K562 (cell line): ENCODE results near the gene KIFC3. TPM values are rescaled to one million over a fixed set of nuclear protein-coding genes. Genes with fewer than 3 reads are reported as not detected.

Experiments used
- ATAC-seq: fragments of 200-7000 bp; cut with Tn5 transposase; 3 replicates; pipeline ENCODE4 v1.9.1; 2020; ENCODE audit warnings: moderate library complexity
- BruUV-seq: library from RNA; stranded (reverse); fragments of 400-500 nt; replicated peaks from 2 replicates; lab custom pipeline; 2021; lab: Mats Ljungman, UMichigan
- CTCF ChIA-PET: fragments of 300-600 bp; formaldehyde crosslinking; extraction: SDS; loops from one replicate; lab custom pipeline; 2021; ENCODE audit warnings: low intra/inter-chr PET ratio; lab: Yijun Ruan, JAX
- POLR2A ChIA-PET: fragments of 300-600, 350-650 bp; sonication (Branson Sonifier 250); formaldehyde crosslinking; extraction: SDS; loops from one replicate; lab custom pipeline; 2021; ENCODE audit warnings: antibody characterized with exemption, inconsistent platforms; lab: Yijun Ruan, JAX
- DNase-seq, 4 experiments: peaks; one replicate each; pipeline versions ENCODE4 v3.0.0 to v3.0.0-alpha.2; 2011 to 2018; ENCODE audit warnings: low spot score in 3 of 4, mixed read lengths in 3 of 4; ENCODE audit errors: extremely low read depth in 1 of 4
- FAIRE-seq: peaks from 2 replicates; lab custom pipeline; 2011; peaks lifted over from hg19 to GRCh38; lab: Jason Lieb, UNC
- H2AFZ ChIP-seq: 2 replicates; pipeline ENCODE4 v1.6.0; 2011; ENCODE audit warnings: low read depth, low read length, control low read depth, inconsistent platforms
- H3K27ac ChIP-seq: fragments of 200-600 bp; 3 replicates; pipeline ENCODE4 v1.8.0; 2011; ENCODE audit warnings: low read depth, mild to moderate bottlenecking, control low read depth, inconsistent platforms, low read length, moderate library complexity, mixed read lengths; ENCODE audit errors: extremely low read depth
- H3K27me3 ChIP-seq, 2 experiments: fragments of 300-600 bp in 1 of 2; 2 replicates in 1 of 2; 3 replicates in 1 of 2; pipeline versions ENCODE4 v1.6.0 to v1.8.0; 2011; ENCODE audit warnings: inconsistent platforms in 2 of 2, low read length in 2 of 2, mild to moderate bottlenecking in 1 of 2, mixed read lengths in 1 of 2, moderate library complexity in 1 of 2; ENCODE audit not compliant: control insufficient read depth in 2 of 2, insufficient read depth in 2 of 2
- H3K36me3 ChIP-seq: fragments of 300-600 bp; 3 replicates; pipeline ENCODE4 v1.8.0; 2011; ENCODE audit warnings: mild to moderate bottlenecking, low read length, inconsistent platforms; ENCODE audit not compliant: control insufficient read depth, insufficient read depth
- H3K4me1 ChIP-seq, 2 experiments: fragments of 200-600 bp in 1 of 2; replicated peaks in 1 of 2; 2 replicates in 1 of 2; 3 replicates in 1 of 2; pipeline versions ENCODE4 v1.5.1 to v1.8.0; 2011; ENCODE audit warnings: inconsistent platforms in 2 of 2, low read length in 2 of 2, mild to moderate bottlenecking in 1 of 2, mixed read lengths in 1 of 2, moderate library complexity in 1 of 2; ENCODE audit not compliant: control insufficient read depth in 2 of 2, insufficient read depth in 2 of 2
- H3K4me2 ChIP-seq: 2 replicates; pipeline ENCODE4 v1.6.1; 2011; ENCODE audit warnings: low read length, control low read depth, inconsistent platforms, mixed read lengths; ENCODE audit not compliant: insufficient read depth
- H3K4me3 ChIP-seq: fragments of 200-600 bp; sonication (generic), shearing (Covaris generic); 2 replicates; pipeline ENCODE4 v1.5.1; 2016; ENCODE audit warnings: control low read depth, inconsistent platforms
- H3K79me2 ChIP-seq: fragments of 200-600 bp; 3 replicates; pipeline ENCODE4 v1.8.0; 2011; ENCODE audit warnings: low read length, inconsistent platforms; ENCODE audit not compliant: control insufficient read depth, insufficient read depth
- H3K9ac ChIP-seq, 2 experiments: 2 replicates each; pipeline versions ENCODE4 v1.6.0 to v1.6.1; 2011; ENCODE audit warnings: low read depth in 2 of 2, low read length in 2 of 2, control low read depth in 1 of 2, inconsistent platforms in 1 of 2, mild to moderate bottlenecking in 1 of 2, mixed read lengths in 1 of 2; ENCODE audit not compliant: insufficient read depth in 1 of 2
- H3K9me1 ChIP-seq: one replicate; pipeline ENCODE4 v1.6.0; 2011; ENCODE audit warnings: inconsistent platforms, mild to moderate bottlenecking, low read length, moderate library complexity; ENCODE audit not compliant: control insufficient read depth, insufficient read depth
- H3K9me3 ChIP-seq: replicated peaks from 2 replicates; pipeline ENCODE4 v1.5.1; 2011; ENCODE audit warnings: low read depth, low read length, inconsistent platforms; ENCODE audit not compliant: control insufficient read depth, insufficient read depth
- H4K20me1 ChIP-seq: replicated peaks from 2 replicates; pipeline ENCODE4 v1.6.1; 2011; ENCODE audit warnings: low read length, inconsistent platforms, mixed read lengths; ENCODE audit not compliant: control insufficient read depth, insufficient read depth
- AFF1 ChIP-seq, 2 experiments: fragments of 450-650 bp; IDR thresholded peaks; 2 replicates each; pipeline ENCODE4 v1.6.1; 2018; ENCODE audit warnings: mild to moderate bottlenecking in 2 of 2, low read depth in 1 of 2; ENCODE audit not compliant: partially characterized antibody in 2 of 2
- DNMT1 ChIP-seq: fragments of 450-650 bp; IDR thresholded peaks from 2 replicates; pipeline ENCODE4 v1.6.1; 2016; ENCODE audit warnings: antibody characterized with exemption, mild to moderate bottlenecking
- EZH2 ChIP-seq: IDR thresholded peaks from 2 replicates; pipeline ENCODE4 v1.6.1; 2012; ENCODE audit warnings: low read depth, mild to moderate bottlenecking, inconsistent platforms, low read length, borderline replicate concordance
- NR1H2 ChIP-seq: sonication (generic); formaldehyde crosslinking; IDR thresholded peaks from 2 replicates; pipeline ENCODE4 v1.4.0; 2020; ENCODE audit warnings: mild to moderate bottlenecking, missing genetic modification reagents
- PHB2 ChIP-seq: fragments of 450-650 bp; IDR thresholded peaks from 2 replicates; pipeline ENCODE4 v1.6.1; 2017; ENCODE audit warnings: low read depth
- POLR3A ChIP-seq: IDR thresholded peaks from 2 replicates; pipeline ENCODE4 v1.6.1; 2011; ENCODE audit warnings: borderline replicate concordance, mild to moderate bottlenecking, moderate library complexity; ENCODE audit not compliant: insufficient read length, insufficient read depth; ENCODE audit errors: extremely low read depth
- SETDB1 ChIP-seq: IDR thresholded peaks from one replicate; pipeline ENCODE4 v1.6.1; 2012; ENCODE audit warnings: low read length, control low read depth, inconsistent platforms
- SNRNP70 ChIP-seq: fragments of 200-400 bp; formaldehyde crosslinking; optimal IDR thresholded peaks from 2 replicates; pipeline ENCODE3; 2017; ENCODE audit warnings: low read depth, low read length
- ZNF23 ChIP-seq: fragments of 250-450 bp; sonication (Bioruptor Pico); IDR thresholded peaks from 2 replicates; pipeline ENCODE4 v1.4.0; 2020; ENCODE audit warnings: mild to moderate bottlenecking
- ZNF512 ChIP-seq: IDR thresholded peaks from 2 replicates; pipeline ENCODE4 v1.6.1; 2016; ENCODE audit warnings: missing genetic modification characterization, missing compliant biosample characterization
- WGBS: fragments of 100-300 bp; shearing (Covaris generic); methylation state at CpG from one replicate; pipeline ENCODE4 v1.1.6; 2016; ENCODE audit warnings: low coverage, mixed read lengths; ENCODE audit not compliant: insufficient coverage; ENCODE audit errors: missing lambda C conversion rate; 5-methylcytosine and 5-hydroxymethylcytosine counted together
- in situ Hi-C: fragments of 300-500 bp; cut with MboI; formaldehyde crosslinking; loops from 4 replicates; pipeline ENCODE4 v1.15.0; 2018; ENCODE audit warnings: inconsistent platforms, mixed read lengths
- intact Hi-C: fragments of 100-400 bp; cut with micrococcal nuclease; formaldehyde crosslinking; loops from 2 replicates; pipeline ENCODE4 v1.14.2; 2022
- polyA plus RNA-seq, 8 experiments: library from polyadenylated mRNA; depleted of rRNA in 4 of 8; stranded (reverse) in 5 of 8; unstranded in 3 of 8; fragments of >200 nt; fragmentation: Nextera tagmentation in 2 of 8; fragmentation: Illumina TruSeq in 1 of 8; extraction: Ambion mirVana in 2 of 8; extraction: Trizol in 1 of 8; gene quantifications; 2 replicates each; pipeline versions ENCODE4 v1.2.1 to v1.2.3, GENCODE V29; 2011 to 2014; ENCODE audit warnings: inconsistent platforms in 1 of 8, missing spikeins in 1 of 8
- total RNA-seq, 7 experiments: library from RNA; depleted of rRNA in 6 of 7; stranded (reverse); fragments of >200 nt in 6 of 7; fragmentation: Illumina TruSeq in 2 of 7; extraction: Trizol in 2 of 7; gene quantifications; 2 replicates each; pipeline versions ENCODE4 v1.2.1 to v1.2.3, GENCODE V29; 2011 to 2021; ENCODE audit warnings: low replicate concordance in 1 of 7

KIFC3 gene
- total and polyA plus RNA-seq, 9 of the 15 experiments (the other 6 are each of a cell fraction or from before 2014, with no cell fraction given), result 0.23 to 105 (median 26.2) TPM

- TF ChIP-seq AFF1 (IDR thresholded peaks at IDR 0.05; ENCODE audit: low read depth in 1 of 2, partially characterized antibody in 2 of 2) (no peak), EZH2 (no peak), NR1H2 (CRISPR knock-in tag) (no peak), SETDB1 (no peak), PHB2 (no peak), DNMT1 (no peak), POLR3A (no peak)
These were observed 90.3 kb downstream of the KIFC3 start (continued) for GRCh38 chr16:57711993-57712392.

- DNase-seq (no peak), ATAC-seq (no peak), FAIRE-seq (no peak)
- CTCF ChIA-PET, result no interaction called here
- peaks cover 6 to 16% of the 10 kb centered on the region in 2 experiments; a peak in 4 of 5 replicates for H3K4me1 ChIP-seq
- POLR2A ChIA-PET, result interaction anchor here (1.1 to 1.8 kb wide), 4 partner anchors 11 to 44 kb away, joined by 3 to 4 read pairs (median 4); no protein-coding TSS in a partner anchor
- H3K9me1 ChIP-seq, result no peaks in the 10 kb centered on the region
- no peak overlapping the region for H3K27ac ChIP-seq
- no peak overlapping the region for H3K9ac ChIP-seq
- in situ Hi-C loops, result no loop called here
- H3K4me2 ChIP-seq, result no peak overlapping the region
- peaks cover 10 to 36% of the 10 kb centered on the region in 2 experiments; a peak in 4 of 5 replicates for H3K27me3 ChIP-seq
- no peaks in the 10 kb centered on the region for H3K79me2 ChIP-seq
- no peaks in the 10 kb centered on the region for H4K20me1 ChIP-seq
- H3K9me3 ChIP-seq, result no peaks in the 10 kb centered on the region
- no peak overlapping the region for H3K4me3 ChIP-seq
- 24% methylated on average over 5 of the region's 5 CpGs for WGBS
- BruUV-seq, result no TSS peak
- intact Hi-C loops, result no loop called here
- no peak for TF ChIP-seq ZNF23
- no peak for TF ChIP-seq ZNF512
- no peak for TF ChIP-seq SNRNP70
- no peak overlapping the region for H2AFZ ChIP-seq
- no peaks in the 10 kb centered on the region for H3K36me3 ChIP-seq
These were observed 90.9 kb downstream of the KIFC3 start for GRCh38 chr16:57711346-57711745.
